OCI-LY7 (cell line): ENCODE measurements around the gene CCL22. TPM values are rescaled to one million over a fixed set of nuclear protein-coding genes. Genes with fewer than 3 reads are reported as not detected.
"Not testable (repeated sequence)": the region's sequence is repeated elsewhere in the genome, so short reads cannot be mapped to it uniquely, and the experiment has no call there.

Experiments
- BruUV-seq: library from RNA; stranded (reverse); fragments of 400-500 nt; replicated peaks from 2 replicates; lab custom pipeline; 2021; lab: Mats Ljungman, UMichigan
- CTCF ChIA-PET: fragments of 300-600 bp; sonication (Branson Sonifier 250); formaldehyde crosslinking; loops from one replicate; lab custom pipeline; 2022; ENCODE audit warnings: antibody characterized with exemption; ENCODE audit not compliant: unreplicated experiment; lab: Charles Lee
- POLR2A ChIA-PET: fragments of 300-600 bp; sonication (Branson Sonifier 250); formaldehyde crosslinking; loops from one replicate; lab custom pipeline; 2022; ENCODE audit warnings: antibody characterized with exemption; lab: Charles Lee
- DNase-seq: peaks from one replicate; pipeline ENCODE4 v3.0.0-alpha.2; 2015; ENCODE audit warnings: low spot score
- H2AFZ ChIP-seq: fragments of 200-600 bp; sonication (generic), shearing (Covaris generic); 2 replicates; pipeline ENCODE4 v1.6.1; 2014; ENCODE audit warnings: mild to moderate bottlenecking, antibody characterized with exemption, low read length, moderate library complexity
- H3K27ac ChIP-seq: fragments of 200-600 bp; sonication (generic); 2 replicates; pipeline ENCODE4 v1.5.1; 2014; ENCODE audit warnings: mixed run types, low read depth, mild to moderate bottlenecking, moderate library complexity, low read length, inconsistent platforms; ENCODE audit not compliant: poor library complexity, severe bottlenecking
- H3K36me3 ChIP-seq: fragments of 200-600 bp; sonication (generic); 2 replicates; pipeline ENCODE4 v1.6.1; 2014; ENCODE audit warnings: mild to moderate bottlenecking, antibody characterized with exemption, low read length, moderate library complexity, mixed read lengths; ENCODE audit not compliant: insufficient read depth
- H3K4me1 ChIP-seq: fragments of 200-600 bp; sonication (generic); 2 replicates; pipeline ENCODE4 v1.5.1; 2014; ENCODE audit warnings: mild to moderate bottlenecking, low read length; ENCODE audit not compliant: insufficient read depth, poor library complexity, severe bottlenecking
- H3K4me2 ChIP-seq: fragments of 200-600 bp; sonication (generic); 2 replicates; pipeline ENCODE4 v1.6.1; 2014; ENCODE audit warnings: mild to moderate bottlenecking, low read length
- H3K4me3 ChIP-seq: fragments of 200-600 bp; sonication (generic); 2 replicates; pipeline ENCODE4 v1.5.1; 2014; ENCODE audit warnings: mild to moderate bottlenecking, low read depth, low read length; ENCODE audit not compliant: poor library complexity, severe bottlenecking
- H3K79me2 ChIP-seq: fragments of 200-600 bp; sonication (generic); 2 replicates; pipeline ENCODE4 v1.6.1; 2016; ENCODE audit warnings: low read depth, mild to moderate bottlenecking, low read length, moderate library complexity, mixed read lengths; ENCODE audit not compliant: insufficient read depth
- H3K9me2 ChIP-seq: fragments of 200-600 bp; sonication (generic); 2 replicates; pipeline ENCODE4 v1.6.1; 2016; ENCODE audit warnings: mild to moderate bottlenecking, low read length, mixed read lengths; ENCODE audit not compliant: insufficient read depth
- H3K9me3 ChIP-seq: fragments of 200-600 bp; sonication (generic); 2 replicates; pipeline ENCODE4 v1.6.1; 2014; ENCODE audit warnings: mild to moderate bottlenecking, mixed run types, low read length, mixed read lengths
- H4K20me1 ChIP-seq: fragments of 200-600 bp; sonication (generic); 2 replicates; pipeline ENCODE4 v1.6.1; 2014; ENCODE audit warnings: mild to moderate bottlenecking, antibody characterized with exemption, low read length, moderate library complexity, mixed read lengths; ENCODE audit not compliant: insufficient read depth
- CTCF ChIP-seq: fragments of 200-600 bp; sonication (generic); conservative IDR thresholded peaks from 2 replicates; pipeline ENCODE4 v1.5.1; 2014; ENCODE audit warnings: mild to moderate bottlenecking, antibody characterized with exemption, low read length, moderate library complexity, mixed read lengths
- EZH2phosphoT487 ChIP-seq: fragments of 200-600 bp; sonication (generic); IDR thresholded peaks from 2 replicates; pipeline ENCODE4 v1.6.1; 2018; ENCODE audit warnings: low read depth, borderline replicate concordance, mild to moderate bottlenecking, mixed run types, antibody characterized with exemption, low read length, moderate library complexity, mixed read lengths
- intact Hi-C: fragments of 100-400 bp; cut with micrococcal nuclease; formaldehyde crosslinking; loops from one replicate; pipeline ENCODE4 v1.10.0; 2022; ENCODE audit not compliant: unreplicated experiment
- total RNA-seq, 2 experiments: library from RNA; depleted of rRNA in 1 of 2; stranded (reverse); fragments of >200 nt in 1 of 2; shearing (Covaris generic) in 1 of 2; gene quantifications; 2 replicates each; pipeline ENCODE4 v1.2.3, GENCODE V29; 2014 to 2022

The CCL22 gene
- total RNA-seq, 2 experiments from 2014 or later, result not detected

DNA sequence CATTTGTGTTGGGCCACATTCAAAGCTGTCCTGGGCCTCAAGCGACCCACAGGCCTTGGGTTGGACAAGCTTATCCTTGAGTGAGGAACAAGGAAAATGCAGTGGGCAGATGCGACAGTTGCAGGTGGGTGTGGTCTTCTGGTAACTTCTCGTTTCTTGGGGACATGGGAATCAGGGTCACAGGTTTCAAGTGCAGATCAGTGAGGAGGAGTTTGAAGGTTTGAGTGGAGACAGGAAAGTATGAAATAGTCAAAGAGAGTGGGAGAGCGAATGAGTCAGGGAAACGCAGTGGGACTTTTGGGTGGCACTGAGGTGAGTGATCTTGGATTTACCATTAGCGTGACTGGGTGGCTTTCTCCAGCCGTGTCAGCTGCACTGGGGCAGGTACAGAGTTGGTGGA, 15.4 kb upstream of the CCL22 start:
- Histone ChIP-seq H3K4me1 (no peaks in the 10 kb centered on the region), H3K79me2 (no peaks in the 10 kb centered on the region), H3K9me2 (no peaks in the 10 kb centered on the region), H4K20me1 (no peaks in the 10 kb centered on the region), H3K4me2 (no peak overlapping the region), H3K4me3 (no peak overlapping the region), H3K27ac (no peak overlapping the region), H2AFZ (no peak overlapping the region), H3K36me3 (no peaks in the 10 kb centered on the region), H3K9me3 (no peaks in the 10 kb centered on the region)
- intact Hi-C loops, result no loop called here
- DNase-seq, result no peak
- CTCF ChIA-PET, result no interaction called here
- TF ChIP-seq EZH2phosphoT487, result no peak
- TF ChIP-seq CTCF, result no peak
- no TSS peak for BruUV-seq
- POLR2A ChIA-PET, result interaction anchor here (0.6 to 0.8 kb wide), 3 partner anchors 8 to 623 kb away, joined by 3 to 6 read pairs (median 4); no protein-coding TSS in a partner anchor

DNA sequence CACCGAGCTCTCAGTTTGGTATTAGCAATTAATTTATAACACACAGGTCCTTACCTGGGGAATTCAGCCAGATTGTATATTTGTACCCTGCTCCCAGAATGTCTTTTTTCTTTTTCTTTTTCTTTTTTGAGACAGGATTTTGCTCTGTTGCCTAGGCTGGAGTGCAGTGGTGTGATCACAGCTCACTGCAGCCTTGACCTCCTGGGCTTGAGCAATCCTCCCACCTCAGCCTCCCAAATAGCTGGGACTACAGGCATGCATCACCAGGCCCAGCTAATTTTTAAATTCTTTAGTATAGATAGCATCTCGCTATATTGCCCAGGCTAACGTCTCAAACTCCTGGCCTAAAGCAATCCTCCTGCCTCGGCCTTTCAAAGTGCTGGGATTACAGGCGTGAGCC, 14.5 kb upstream of the CCL22 start:
- POLR2A ChIA-PET, result interaction anchor here (0.5 kb wide), 1 partner anchor 24 kb away, joined by 3 read pairs; no protein-coding TSS in a partner anchor
- BruUV-seq, intact Hi-C loops: not testable (repeated sequence)

DNA sequence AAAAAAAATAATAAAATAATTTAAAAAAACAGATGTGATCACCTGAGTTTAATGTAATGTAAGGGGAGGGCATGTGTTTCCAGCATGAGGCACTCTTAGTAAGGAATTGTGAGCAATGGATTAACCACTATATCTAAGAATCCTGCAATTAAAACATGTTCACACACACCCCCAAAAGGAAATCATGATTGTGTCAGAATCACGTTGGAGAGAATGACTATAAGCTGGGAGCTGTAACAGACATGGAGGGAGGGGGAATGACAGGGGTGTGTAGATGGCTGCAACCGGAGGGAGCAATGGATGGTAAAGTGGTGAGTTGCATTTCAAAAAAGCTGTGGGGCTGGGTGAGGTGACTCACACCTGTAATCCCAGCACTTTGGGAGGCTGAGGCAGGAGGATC, 13.6 kb upstream of the CCL22 start:
- CTCF ChIA-PET, result no interaction called here
- no peak for TF ChIP-seq CTCF
- no peak for TF ChIP-seq EZH2phosphoT487
- Histone ChIP-seq H3K36me3 (no peaks in the 10 kb centered on the region), H3K4me3 (no peak overlapping the region), H3K9me2 (no peaks in the 10 kb centered on the region), H4K20me1 (no peaks in the 10 kb centered on the region), H3K4me1 (peaks cover 8% of the 10 kb centered on the region), H3K27ac (no peak overlapping the region), H3K79me2 (no peaks in the 10 kb centered on the region), H2AFZ (no peak overlapping the region), H3K4me2 (no peak overlapping the region), H3K9me3 (no peaks in the 10 kb centered on the region)
- POLR2A ChIA-PET, result no interaction called here
- intact Hi-C loops, result no loop called here
- no TSS peak for BruUV-seq
- DNase-seq, result no peak

More for the DNA sequence above, 14.5 kb upstream of the CCL22 start:
- H3K27ac ChIP-seq, H3K4me1 ChIP-seq, H4K20me1 ChIP-seq, H3K4me2 ChIP-seq, DNase-seq, H2AFZ ChIP-seq, H3K9me2 ChIP-seq, H3K4me3 ChIP-seq, CTCF ChIA-PET, H3K9me3 ChIP-seq, H3K36me3 ChIP-seq, H3K79me2 ChIP-seq: not testable (repeated sequence)
